NCI-H510A (cell line): ENCODE results near the gene AFAP1L1.
"Not testable (repeated sequence)": the region's sequence is repeated elsewhere in the genome, so short reads cannot be mapped to it uniquely, and the experiment has no call there.

Experiments
- DNase-seq: peaks from one replicate; lab custom pipeline; 2025; lab: John Stamatoyannopoulos, UW

AFAP1L1 gene

DNA sequence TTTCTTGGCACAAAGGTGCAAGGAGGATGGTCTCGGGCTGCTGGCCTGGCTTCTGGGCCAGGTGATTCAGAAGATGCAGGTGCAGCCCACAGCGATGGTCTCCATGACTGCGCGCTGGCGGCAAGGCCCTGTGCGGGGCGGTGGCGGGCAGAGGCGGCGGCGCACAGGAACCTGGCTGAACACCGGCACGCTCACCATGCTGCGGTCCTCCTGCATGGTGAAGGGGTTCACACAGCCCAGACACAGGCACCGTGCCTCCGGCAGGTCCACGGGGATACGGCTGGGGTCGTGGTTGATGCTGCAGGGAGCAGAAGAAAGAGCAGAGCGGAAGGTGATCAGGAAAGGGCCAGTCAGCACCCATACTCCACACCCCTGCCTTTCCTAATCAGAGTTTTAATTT, 102.6 kb downstream of the AFAP1L1 start:
- no peak for DNase-seq

DNA sequence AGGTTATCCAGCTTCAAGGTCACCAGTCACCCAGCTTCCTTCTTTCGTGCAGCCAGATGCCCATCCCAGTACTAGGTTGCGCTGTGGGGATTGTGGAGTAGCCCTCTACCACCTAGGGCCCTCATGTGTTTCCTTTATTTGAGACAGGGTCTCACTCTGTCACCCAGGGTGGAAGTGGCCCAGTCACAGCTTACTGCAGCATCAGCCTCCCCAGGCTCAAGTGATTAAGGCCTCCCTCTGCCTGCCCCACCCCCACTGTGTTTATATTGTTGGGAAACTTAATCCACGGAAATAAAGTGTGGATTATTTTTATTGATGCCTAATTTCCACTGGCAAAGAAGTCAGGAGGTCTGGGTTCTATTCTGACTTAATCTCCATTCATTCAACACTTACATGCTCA, 103.1 kb downstream of the AFAP1L1 start:
- no peak for DNase-seq

DNA sequence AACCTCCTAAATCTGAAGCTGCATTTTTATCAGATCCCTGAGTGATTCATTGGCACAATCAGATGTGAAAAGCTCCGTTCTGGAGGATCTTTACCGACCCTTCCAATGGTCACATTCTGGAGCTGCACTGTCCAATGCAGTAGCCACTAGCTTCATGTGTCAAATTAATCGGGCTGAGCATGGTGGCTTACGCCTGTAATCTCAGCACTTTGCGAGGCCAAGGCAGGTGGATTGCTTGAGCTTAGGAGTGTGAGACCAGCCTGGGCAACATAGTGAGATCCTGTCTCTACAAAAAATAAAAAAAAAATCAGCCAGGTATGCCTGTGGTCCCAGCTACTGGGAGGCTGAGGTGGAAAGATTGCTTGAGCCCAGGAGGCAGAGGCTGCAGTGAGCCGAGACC, 103.8 kb downstream of the AFAP1L1 start:
- DNase-seq: no peak

DNA sequence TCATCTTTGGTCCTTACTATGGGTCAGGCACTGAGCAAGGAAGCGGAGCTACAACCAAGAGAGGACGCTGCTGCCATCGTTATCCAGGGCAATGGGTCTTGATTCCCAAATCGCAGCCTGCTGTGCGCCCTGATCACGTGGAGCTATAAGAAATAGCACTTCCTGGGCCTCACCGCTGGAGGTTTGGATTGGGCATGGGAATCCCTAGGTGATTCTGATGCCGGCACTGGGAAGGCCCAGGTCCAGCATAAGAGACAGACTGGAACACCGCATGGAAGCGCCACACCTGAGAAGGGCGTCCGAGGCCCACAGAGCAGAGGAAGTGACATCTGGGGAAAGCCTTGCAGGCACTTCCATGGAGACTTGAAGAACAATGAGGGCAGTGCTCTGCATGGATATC, 104.4 kb downstream of the AFAP1L1 start:
- no peak for DNase-seq

DNA sequence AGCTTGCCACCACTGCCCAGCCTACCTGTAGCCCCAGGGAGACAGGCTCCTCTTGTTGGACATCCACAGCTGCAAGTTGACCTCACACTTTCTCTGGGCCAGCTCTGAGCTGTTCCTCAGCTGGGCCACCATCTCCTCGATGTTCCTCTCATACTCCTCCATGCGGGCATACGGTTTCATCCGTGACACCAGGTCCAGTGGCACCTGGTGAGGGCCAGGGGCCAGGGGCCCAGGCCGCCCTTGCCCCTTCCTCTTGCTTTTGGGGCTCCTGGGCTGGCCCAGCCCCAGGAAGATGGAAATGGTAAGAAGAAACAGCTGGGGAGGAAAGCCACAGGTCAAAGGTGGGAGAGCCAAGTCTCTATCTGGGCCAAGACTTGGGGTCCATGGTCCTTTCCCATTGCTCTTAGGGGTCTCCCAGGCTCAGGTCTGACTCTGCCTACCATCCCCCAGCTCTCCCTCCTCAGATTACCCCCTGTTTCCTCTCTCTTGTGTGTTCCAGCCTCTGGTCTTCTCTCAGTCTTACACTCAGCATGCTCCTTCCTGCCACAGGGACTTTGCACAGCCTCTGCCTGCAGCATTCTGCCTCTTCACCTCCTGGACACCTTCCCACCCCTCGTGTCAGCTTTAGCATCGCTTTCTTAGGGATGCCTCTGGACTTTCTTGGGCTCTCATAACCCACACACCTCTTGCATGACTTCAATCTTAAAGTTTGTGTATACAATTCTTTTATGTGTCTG, 105.2 kb downstream of the AFAP1L1 start:
- DNase-seq: no peak

DNA sequence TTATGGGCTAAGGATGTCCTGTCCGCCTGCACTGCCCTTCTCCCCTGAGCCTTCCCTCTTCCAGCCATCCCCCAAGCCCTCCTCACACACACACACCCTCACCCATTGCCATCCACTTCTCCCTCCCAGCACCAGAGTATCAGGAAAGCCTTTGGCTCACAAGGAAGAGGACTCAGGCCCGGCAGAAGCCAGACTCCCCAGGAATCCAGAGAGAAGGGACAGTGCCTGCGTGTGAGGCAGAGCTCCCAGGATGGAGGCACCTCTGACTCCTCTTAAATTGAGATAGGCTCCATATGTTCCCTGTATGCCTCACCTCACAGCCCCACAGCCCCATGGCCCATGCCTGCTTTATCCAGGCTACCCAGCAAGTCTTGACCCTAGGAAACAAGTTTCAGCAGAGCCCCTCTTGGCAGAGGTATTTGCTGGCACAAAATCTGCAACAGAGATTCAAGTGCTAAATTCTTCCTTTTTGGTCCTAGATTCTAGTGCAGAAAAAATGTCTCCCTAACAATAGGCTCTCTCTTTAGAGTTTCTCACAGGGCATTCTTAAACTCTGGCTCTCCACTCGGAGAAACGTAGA, 106.7 kb downstream of the AFAP1L1 start:
- no peak for DNase-seq

DNA sequence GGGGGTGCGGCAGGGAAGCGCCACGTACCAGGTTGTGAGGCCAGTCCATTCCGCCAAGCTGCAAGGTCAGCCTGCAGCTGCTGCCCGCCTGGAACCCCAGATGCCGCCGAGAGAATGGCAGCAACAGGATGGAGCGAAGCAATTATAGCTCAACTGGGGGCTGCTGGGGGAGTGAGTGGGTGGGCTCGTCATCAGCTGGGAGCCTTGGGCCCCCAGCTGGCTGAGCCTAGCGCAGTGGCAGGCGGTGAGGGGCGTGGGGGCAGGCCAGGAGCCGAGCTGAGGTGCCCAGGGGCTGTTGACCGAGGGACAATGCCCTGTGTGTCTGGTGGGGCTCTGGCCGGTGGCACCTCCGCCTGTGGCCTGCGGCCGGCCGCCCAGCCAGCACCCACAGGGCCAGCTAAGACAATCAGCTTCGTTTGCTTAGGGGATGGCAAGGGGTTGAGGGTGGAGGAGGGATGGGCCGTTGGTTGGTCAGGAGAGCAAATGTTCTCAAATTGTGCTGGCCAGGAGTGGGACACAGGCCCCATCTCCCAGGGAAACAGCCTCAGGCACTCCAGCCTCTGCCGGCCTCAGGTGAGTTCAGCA, 107.6 kb downstream of the AFAP1L1 start, which contains the start of gene IL17B:
TSS of gene IL17B (minus strand) at position 116 of the 585 bp plus-strand sequence. CDS start at position 49, 67 bp downstream.
- no peak for DNase-seq

DNA sequence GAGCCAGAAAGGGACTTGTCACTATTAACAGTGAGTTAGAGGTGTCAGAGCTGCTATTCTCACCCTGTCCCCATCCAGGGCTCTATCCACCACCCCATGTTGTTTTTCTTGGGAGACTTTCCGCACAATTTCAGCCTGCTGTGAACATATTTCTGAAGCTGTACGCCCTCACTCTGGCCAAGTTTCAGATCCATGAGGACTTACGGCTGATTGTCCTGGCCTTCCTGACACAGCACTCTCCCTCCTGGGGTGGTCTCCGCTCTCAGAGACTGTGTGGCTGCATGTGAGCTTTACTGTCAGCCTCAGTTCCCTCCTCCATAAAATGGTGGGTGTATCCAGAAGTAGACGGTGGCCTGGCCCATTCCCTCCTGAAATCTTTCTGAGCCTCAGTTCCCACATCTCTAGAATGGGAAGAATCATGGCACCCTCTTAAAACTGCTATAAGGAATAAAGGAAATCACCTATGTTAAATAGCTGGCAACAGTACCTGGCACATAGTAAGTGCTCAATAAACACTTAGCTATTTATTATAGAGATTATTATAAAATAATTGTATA, 108.2 kb downstream of the AFAP1L1 start:
- DNase-seq: no peak

DNA sequence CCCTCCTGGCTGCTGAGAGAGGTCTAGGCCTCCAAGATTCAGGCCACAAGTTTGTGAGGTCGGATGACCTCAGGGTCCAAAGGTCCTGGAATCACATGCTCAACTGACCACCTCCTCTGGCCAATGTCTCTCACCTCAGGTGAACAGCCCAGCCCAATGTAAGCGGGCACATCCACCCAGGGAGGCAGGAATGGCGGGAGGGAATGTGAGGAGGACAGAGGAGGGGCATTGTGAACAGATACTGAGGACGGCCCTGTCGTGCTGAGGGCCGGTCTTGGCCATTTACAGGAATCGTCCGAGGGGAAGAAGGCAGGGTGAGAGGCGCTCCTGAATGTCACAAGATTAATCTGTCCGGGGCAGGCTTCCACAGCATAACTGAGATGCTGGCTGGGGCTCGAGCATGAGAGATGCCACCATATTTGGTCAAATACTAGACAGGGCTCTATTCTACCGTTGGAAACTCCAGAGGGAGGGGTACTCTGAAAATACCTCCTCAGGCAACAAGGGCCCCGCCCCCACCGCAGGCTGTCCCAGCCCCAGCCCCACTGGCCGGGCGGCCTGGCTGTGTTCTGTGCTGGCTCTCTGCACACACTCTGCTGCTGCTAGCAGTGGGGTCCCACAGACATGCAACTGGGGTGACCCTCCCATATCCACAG, 108.9 kb downstream of the AFAP1L1 start:
- no peak for DNase-seq

DNA sequence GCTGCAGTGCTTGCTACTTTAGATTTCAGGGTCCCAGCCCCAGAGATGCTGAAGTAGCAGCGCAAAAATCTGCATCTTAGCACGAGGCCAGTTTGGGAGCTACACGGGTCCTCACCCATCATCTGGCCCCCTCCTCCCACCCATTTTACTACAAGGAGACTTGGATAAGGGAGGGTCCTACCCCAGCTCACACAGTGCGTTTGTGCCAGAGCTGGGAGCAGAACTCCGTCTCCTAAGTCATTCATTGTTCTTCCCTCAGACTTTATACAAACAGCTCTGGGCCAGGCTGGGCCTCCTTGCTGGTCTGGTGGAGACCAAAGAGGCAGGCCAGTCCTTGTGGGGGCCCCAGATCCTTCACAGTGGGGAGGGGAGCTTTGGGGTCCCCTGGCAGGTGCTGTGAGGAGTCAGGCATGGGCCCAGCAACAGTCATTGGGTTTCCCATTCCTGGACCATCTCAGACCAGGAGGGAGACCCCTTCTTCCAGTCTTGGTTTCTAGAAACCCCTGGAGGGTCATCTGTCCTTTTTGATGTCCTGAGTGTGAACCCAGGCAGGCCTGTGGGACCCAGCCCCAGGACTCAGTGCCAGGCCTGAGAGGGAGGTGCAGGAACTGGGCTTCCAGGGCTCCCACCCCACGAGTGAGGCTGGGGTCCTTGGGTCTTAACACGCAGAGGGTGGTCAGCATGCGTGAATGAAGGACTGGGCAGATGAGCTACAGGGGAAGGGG, 109.8 kb downstream of the AFAP1L1 start:
- DNase-seq: no peak

DNA sequence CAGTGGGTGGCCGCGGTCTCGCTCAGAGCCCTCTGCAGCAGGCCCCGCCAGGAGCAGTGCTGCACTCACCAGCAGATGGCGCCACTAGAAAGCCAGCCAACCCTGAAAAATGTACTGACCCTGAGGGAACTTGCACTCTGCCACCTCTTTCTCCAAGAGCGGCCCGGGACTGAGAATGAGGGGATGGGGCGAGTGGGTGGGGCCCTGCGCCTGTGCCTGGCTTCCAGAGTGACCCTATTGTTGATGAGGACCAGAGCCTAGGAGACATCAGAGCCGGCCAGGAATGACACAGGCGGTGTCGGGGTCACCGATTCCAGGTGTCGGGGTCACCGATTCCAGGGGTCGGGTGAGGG, 110.3 kb downstream of the AFAP1L1 start:
- no peak for DNase-seq

DNA sequence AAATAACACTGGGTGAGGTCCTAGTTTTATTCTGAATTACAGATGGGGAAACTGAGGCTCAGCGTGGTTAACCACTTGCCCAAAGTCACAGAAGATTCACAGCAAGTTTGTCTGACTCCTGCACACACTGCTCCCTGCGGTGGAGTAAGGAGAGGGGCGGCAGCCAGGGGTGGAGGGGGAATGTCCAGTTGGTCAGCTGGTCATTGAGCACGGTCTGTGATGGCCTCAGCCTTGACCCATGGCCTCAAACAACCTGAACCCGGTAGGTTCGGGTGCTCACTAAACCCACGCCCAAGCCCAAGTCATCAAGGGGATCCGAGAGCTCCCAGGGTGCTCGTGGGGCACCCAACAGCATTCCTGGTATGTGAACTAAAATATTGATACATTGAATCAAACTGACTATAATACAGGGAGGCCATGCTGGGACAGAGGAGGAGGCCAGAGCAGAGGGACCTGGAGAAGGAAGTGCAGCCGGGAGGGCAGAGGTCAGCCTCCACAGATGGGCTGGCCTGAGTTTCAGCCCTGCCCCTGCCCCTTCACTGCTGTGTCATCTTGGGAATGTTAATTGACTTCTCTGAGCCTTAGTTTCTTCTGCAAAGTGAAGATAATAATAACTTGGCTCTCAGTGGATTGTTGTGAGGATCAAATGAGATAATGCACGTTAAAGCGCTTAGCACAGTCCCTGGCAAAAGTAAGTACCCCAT, 111.0 kb downstream of the AFAP1L1 start:
- DNase-seq: no peak

DNA sequence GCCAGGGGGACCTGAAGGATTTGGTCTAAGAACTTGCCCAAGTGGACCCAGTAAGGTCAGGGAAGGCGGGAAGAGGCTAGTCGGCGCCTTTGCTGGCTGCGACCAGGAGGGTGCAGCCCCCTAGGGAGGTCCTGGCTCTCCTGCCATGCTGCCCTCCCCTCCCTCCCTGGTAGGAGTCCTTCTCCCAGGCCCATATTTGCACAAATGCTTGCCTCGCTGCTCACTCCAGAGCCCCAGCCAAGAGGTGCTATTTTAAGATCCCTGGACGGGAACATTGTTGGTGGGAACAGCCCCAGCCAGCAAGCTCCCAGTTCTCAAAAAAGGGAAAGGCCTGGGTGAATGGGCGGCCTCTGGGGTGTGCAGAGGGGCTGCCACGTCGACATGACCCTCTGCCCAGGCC, 111.7 kb downstream of the AFAP1L1 start:
- no peak for DNase-seq

DNA sequence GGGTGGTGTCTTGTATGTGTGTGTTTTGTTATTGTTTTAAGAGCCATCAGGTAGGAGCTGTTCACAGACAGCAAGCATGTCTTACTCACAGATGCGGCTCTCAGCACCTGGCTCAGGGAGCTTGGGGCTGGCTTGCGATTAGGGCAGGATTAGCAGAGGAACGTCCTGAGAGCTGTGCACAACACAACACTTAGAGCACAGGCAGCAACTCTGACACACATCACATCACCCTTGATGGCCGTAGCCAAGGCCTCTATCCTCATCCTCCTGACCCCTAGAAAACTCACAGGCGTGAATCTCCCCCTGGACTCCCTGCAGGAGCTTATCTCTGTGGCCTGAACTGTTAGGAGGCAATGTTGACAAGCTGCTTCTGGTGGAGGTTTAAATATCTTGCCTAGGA, 114.5 kb downstream of the AFAP1L1 start:
- no peak for DNase-seq

DNA sequence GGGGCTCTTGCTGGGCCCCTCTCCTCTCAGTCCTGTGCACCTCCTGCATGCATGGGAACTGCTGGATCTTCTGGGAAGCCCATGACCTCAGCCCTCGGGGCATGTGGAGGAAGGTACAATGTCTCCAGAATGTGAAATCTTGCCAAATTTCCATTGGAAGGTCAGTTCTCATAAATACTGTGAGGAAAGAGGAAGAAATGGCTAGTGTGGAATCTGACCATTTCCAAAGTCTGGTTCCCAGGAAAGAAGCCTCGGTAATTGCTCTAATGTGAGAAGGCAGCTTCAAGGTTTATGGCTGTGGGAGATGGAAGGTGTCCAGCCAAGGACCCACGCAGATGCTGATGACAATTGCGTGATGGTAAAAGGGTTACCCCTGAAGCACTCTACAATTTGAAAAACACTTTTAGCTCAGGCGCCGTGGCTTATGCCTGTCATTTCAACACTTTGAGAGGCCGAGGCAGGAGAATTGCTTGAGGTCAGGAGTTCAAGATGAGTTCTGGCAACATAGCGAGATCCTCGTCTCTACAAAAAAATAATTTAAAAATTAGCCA, 115.5 kb downstream of the AFAP1L1 start:
- no peak for DNase-seq

DNA sequence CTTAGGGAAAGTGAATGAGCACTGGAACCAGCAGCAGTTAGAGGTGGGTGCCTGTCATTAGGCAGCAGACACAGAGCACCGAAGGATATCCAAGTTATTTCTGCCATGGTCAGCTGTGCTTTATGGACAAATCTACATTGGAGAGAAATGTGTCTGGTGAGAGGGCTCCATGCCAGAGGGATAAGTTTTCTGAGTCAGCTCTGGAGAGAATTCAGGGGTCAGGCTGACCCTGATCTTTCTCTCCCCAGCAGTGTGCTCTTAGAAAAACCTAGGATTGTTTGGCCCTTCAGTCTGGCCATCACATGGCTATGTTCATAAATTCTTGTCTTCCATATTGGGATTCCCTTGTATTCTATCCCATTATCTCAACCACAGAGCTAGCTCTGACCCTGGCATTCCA, 116.3 kb downstream of the AFAP1L1 start:
- DNase-seq: no peak

DNA sequence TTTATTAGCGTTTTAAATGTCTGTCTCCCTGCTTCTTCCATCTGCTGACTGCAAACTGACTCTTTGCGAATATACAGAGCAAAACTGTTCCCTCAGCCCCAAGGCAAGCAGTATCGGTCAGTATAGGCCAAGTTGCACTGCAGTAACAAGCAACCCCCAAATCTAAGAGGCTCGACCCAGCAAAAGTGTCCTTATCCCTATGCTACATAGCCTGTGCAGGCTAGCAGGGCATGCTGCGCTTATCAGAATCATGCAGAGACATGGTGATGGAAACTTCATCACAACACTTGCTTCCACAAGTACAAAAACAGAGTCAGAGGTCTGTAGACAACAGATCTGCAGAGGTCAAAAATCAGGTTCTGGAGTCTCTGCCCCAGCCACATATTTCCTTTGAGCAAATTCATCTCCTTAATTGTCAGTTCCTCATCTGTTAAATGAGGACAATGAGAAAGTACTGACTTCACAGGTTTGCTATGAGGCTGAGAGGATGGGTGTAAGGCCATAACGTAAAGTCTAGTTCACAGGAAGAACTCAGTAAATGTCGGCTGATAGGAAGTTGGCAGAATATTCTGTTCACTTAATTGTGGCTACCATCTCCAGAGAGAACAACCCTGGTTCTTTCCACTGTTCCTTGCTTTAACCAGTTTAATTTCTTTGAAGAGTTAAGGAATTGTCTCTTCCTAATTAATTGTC, 117.0 kb downstream of the AFAP1L1 start:
- no peak for DNase-seq

DNA sequence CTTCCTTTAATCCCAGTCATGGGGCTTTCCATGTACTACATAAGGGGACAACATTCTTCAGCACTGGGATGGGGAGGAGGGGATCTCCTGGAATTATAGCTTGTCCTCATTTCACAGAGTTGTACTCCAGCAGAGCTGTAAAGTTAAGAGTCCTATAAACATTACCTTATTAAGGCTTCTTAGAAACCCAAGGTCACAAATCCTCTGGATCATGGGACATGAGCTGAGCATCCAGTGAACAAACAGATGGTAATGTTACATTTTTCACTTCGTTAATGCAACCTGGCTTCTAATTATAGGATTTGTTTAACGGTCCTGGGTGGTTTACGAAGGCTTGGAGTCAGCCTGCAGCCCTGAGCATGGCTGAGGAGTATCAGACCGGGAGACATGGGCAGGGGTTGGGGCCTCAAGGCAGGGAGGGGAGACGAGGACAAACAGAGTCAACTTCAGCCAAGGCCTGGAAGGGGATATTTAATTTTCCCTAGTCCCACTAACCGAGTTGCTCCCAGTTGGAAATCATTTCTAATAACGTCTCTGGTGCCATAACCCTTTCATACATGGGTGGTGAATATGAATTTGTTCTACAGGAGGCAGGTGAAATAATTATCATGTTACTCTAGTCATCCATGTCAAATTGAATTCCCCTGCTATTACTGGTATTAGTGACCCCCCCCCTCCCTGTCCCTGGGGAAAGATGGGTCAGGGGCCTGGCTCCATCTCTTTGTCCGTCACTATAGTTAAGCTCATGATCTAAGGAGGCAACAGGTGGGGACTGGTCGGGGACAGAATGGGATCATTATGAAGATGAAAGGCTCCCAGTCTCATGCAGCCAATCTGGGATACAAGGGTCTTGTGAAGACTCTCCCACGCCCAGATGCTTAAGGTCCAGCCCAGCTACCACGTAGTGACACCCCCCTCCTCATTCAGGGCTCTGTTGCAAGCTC, 118.2 kb downstream of the AFAP1L1 start:
- DNase-seq: no peak

DNA sequence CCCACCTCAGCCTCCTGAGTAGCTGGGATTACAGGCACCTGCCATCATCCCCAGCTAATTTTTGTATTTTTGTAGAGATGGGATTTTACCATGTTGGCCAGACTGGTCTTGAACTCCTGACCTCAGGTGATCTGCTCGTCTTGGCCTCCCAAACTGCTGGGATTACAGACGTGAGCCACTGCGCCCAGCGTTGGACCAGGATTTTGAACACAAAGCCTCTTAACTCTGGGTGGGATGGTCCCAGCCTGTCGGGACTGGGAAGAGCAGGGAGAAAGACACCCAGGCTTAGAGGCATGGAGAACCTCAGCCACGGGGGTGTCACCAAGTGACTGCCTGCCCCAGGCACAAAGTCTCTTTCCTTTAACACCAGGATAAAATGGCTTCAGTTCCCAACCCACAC, 119.4 kb downstream of the AFAP1L1 start:
- not testable (repeated sequence) for DNase-seq
